ENCODE data around the gene STAMBP. TPM values are rescaled to one million over a fixed set of nuclear protein-coding genes. Genes with fewer than 3 reads are reported as not detected.

STAMBP gene
- total and polyA plus RNA-seq, 9 of the 15 experiments (the other 6 are each of a cell fraction or from before 2014, with no cell fraction given): 36.9 to 75.2 (median 48.8) TPM

GRCh38 chr2:73885406-73885805 is 56.6 kb downstream of the STAMBP start (continued):
- no peak for TF ChIP-seq KLF1 (tag; IDR thresholded peaks at IDR 0.05)
- TF ChIP-seq, protein P1, sequence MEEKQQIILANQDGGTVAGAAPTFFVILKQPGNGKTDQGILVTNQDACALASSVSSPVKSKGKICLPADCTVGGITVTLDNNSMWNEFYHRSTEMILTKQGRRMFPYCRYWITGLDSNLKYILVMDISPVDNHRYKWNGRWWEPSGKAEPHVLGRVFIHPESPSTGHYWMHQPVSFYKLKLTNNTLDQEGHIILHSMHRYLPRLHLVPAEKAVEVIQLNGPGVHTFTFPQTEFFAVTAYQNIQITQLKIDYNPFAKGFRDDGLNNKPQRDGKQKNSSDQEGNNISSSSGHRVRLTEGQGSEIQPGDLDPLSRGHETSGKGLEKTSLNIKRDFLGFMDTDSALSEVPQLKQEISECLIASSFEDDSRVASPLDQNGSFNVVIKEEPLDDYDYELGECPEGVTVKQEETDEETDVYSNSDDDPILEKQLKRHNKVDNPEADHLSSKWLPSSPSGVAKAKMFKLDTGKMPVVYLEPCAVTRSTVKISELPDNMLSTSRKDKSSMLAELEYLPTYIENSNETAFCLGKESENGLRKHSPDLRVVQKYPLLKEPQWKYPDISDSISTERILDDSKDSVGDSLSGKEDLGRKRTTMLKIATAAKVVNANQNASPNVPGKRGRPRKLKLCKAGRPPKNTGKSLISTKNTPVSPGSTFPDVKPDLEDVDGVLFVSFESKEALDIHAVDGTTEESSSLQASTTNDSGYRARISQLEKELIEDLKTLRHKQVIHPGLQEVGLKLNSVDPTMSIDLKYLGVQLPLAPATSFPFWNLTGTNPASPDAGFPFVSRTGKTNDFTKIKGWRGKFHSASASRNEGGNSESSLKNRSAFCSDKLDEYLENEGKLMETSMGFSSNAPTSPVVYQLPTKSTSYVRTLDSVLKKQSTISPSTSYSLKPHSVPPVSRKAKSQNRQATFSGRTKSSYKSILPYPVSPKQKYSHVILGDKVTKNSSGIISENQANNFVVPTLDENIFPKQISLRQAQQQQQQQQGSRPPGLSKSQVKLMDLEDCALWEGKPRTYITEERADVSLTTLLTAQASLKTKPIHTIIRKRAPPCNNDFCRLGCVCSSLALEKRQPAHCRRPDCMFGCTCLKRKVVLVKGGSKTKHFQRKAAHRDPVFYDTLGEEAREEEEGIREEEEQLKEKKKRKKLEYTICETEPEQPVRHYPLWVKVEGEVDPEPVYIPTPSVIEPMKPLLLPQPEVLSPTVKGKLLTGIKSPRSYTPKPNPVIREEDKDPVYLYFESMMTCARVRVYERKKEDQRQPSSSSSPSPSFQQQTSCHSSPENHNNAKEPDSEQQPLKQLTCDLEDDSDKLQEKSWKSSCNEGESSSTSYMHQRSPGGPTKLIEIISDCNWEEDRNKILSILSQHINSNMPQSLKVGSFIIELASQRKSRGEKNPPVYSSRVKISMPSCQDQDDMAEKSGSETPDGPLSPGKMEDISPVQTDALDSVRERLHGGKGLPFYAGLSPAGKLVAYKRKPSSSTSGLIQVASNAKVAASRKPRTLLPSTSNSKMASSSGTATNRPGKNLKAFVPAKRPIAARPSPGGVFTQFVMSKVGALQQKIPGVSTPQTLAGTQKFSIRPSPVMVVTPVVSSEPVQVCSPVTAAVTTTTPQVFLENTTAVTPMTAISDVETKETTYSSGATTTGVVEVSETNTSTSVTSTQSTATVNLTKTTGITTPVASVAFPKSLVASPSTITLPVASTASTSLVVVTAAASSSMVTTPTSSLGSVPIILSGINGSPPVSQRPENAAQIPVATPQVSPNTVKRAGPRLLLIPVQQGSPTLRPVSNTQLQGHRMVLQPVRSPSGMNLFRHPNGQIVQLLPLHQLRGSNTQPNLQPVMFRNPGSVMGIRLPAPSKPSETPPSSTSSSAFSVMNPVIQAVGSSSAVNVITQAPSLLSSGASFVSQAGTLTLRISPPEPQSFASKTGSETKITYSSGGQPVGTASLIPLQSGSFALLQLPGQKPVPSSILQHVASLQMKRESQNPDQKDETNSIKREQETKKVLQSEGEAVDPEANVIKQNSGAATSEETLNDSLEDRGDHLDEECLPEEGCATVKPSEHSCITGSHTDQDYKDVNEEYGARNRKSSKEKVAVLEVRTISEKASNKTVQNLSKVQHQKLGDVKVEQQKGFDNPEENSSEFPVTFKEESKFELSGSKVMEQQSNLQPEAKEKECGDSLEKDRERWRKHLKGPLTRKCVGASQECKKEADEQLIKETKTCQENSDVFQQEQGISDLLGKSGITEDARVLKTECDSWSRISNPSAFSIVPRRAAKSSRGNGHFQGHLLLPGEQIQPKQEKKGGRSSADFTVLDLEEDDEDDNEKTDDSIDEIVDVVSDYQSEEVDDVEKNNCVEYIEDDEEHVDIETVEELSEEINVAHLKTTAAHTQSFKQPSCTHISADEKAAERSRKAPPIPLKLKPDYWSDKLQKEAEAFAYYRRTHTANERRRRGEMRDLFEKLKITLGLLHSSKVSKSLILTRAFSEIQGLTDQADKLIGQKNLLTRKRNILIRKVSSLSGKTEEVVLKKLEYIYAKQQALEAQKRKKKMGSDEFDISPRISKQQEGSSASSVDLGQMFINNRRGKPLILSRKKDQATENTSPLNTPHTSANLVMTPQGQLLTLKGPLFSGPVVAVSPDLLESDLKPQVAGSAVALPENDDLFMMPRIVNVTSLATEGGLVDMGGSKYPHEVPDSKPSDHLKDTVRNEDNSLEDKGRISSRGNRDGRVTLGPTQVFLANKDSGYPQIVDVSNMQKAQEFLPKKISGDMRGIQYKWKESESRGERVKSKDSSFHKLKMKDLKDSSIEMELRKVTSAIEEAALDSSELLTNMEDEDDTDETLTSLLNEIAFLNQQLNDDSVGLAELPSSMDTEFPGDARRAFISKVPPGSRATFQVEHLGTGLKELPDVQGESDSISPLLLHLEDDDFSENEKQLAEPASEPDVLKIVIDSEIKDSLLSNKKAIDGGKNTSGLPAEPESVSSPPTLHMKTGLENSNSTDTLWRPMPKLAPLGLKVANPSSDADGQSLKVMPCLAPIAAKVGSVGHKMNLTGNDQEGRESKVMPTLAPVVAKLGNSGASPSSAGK (IDR thresholded peaks at IDR 0.05): no peak
- TF ChIP-seq ZFPM2 (CRISPR knock-in tag; IDR thresholded peaks at IDR 0.05): no peak
- TF ChIP-seq RFX1 (IDR thresholded peaks at IDR 0.05): no peak
- TF ChIP-seq ZNF431 (CRISPR knock-in tag; IDR thresholded peaks at IDR 0.05): no peak
- no peak for TF ChIP-seq ZFP36 (IDR thresholded peaks at IDR 0.05; ENCODE audit: low read depth, low read length, partially characterized antibody)
- TF ChIP-seq CXXC5 (CRISPR knock-in tag; IDR thresholded peaks at IDR 0.05): no peak
- no peak for TF ChIP-seq ADNP (tag; IDR thresholded peaks at IDR 0.05)
- no peak for TF ChIP-seq MLLT1 (IDR thresholded peaks at IDR 0.05)
- no peak for TF ChIP-seq CBX8 (IDR thresholded peaks at IDR 0.05; ENCODE audit: borderline replicate concordance, extremely low read depth, low read depth, low read length, poor library complexity, severe bottlenecking)
- TF ChIP-seq PBX2 (CRISPR knock-in tag; IDR thresholded peaks at IDR 0.05; ENCODE audit: low read depth): no peak
- no peak for TF ChIP-seq PBX2 (tag; conservative IDR thresholded peaks at IDR 0.05; ENCODE audit: low read depth)
- TF ChIP-seq ZNF79 (CRISPR knock-in tag; IDR thresholded peaks at IDR 0.05; ENCODE audit: low read depth): no peak
